A549 (cell line): ENCODE data around the gene IFI44. TPM values are rescaled to one million over a fixed set of nuclear protein-coding genes. Genes with fewer than 3 reads are reported as not detected.

Experiments
- ATAC-seq, 2 experiments: fragments of 200-7000 bp in 1 of 2; fragments of >200 bp in 1 of 2; cut with Nextera tagmentation in 1 of 2; cut with Tn5 transposase in 1 of 2; 3 replicates each; pipeline versions ENCODE4 v1.8.0 to v1.9.1; 2018 to 2020; ENCODE audit warnings: mild to moderate bottlenecking in 1 of 2, moderate library complexity in 1 of 2
- CTCF ChIA-PET: fragments of 300-600 bp; sonication (Branson Sonifier 250); formaldehyde crosslinking; extraction: SDS; loops from one replicate; lab custom pipeline; 2021; ENCODE audit warnings: antibody characterized with exemption, inconsistent platforms; lab: Yijun Ruan, JAX
- POLR2A ChIA-PET: fragments of 350-600 bp; formaldehyde crosslinking; extraction: SDS; loops from one replicate; lab custom pipeline; 2021; ENCODE audit warnings: antibody characterized with exemption, inconsistent platforms; lab: Yijun Ruan, JAX
- DNase-seq, 2 experiments: peaks; one replicate each; pipeline versions ENCODE4 v3.0.0 to v3.0.0-alpha.2; 2011 to 2016; ENCODE audit warnings: low read depth in 1 of 2, low spot score in 1 of 2
- FAIRE-seq: peaks from 2 replicates; lab custom pipeline; 2011; peaks lifted over from hg19 to GRCh38; lab: Jason Lieb, UNC
- H3K27ac ChIP-seq, 2 experiments: fragments of >200 bp; sonication (Bioruptor Twin); formaldehyde crosslinking; 3 replicates each; pipeline ENCODE4 v1.5.1; 2016 to 2017
- H3K4me1 ChIP-seq: fragments of >200 bp; sonication (Bioruptor Twin); formaldehyde crosslinking; 3 replicates; pipeline ENCODE4 v1.6.1; 2016
- H3K4me2 ChIP-seq: fragments of >200 bp; sonication (Bioruptor Twin); formaldehyde crosslinking; 3 replicates; pipeline ENCODE4 v1.6.1; 2016
- H3K4me3 ChIP-seq: fragments of >200 bp; sonication (Bioruptor Twin); formaldehyde crosslinking; 3 replicates; pipeline ENCODE4 v1.5.1; 2016
- H3K9me3 ChIP-seq: fragments of >200 bp; sonication (Bioruptor Twin); formaldehyde crosslinking; 3 replicates; pipeline ENCODE4 v1.6.1; 2016
- BHLHE40 ChIP-seq: IDR thresholded peaks from 2 replicates; pipeline ENCODE4 v1.6.1; 2012; ENCODE audit warnings: low read depth, low read length, inconsistent platforms
- EHF ChIP-seq: fragments of 250-450 bp; sonication (Bioruptor Pico); IDR thresholded peaks from 2 replicates; pipeline ENCODE4 v1.5.0; 2020; ENCODE audit warnings: mild to moderate bottlenecking
- HOXB13 ChIP-seq: fragments of 250-450 bp; sonication (Bioruptor Pico); IDR thresholded peaks from 2 replicates; pipeline ENCODE4 v1.5.0; 2020; ENCODE audit warnings: low read depth, mild to moderate bottlenecking, moderate library complexity
- JUN ChIP-seq, 2 experiments: fragments of >200 bp; sonication (Bioruptor Twin); formaldehyde crosslinking; IDR thresholded peaks; 2 replicates in 1 of 2; 3 replicates in 1 of 2; pipeline ENCODE4 v1.6.1; 2016 to 2017
- KDM1A ChIP-seq: fragments of 200-600 bp; sonication (generic); IDR thresholded peaks from 2 replicates; pipeline ENCODE4 v1.6.1; 2016; ENCODE audit warnings: low read depth, mild to moderate bottlenecking
- MYC ChIP-seq: IDR thresholded peaks from 2 replicates; pipeline ENCODE4 v1.6.1; 2012; ENCODE audit warnings: mild to moderate bottlenecking, inconsistent platforms, low read length, improper control_type of control experiment, borderline replicate concordance
- NPAS2 ChIP-seq: fragments of 250-450 bp; sonication (Bioruptor Pico); IDR thresholded peaks from 2 replicates; pipeline ENCODE4 v1.8.0; 2022; ENCODE audit warnings: mild to moderate bottlenecking, moderate library complexity, borderline replicate concordance
- RAD21 ChIP-seq, 2 experiments: fragments of >200 bp in 1 of 2; sonication (Bioruptor Twin) in 1 of 2; formaldehyde crosslinking in 1 of 2; IDR thresholded peaks in 1 of 2; conservative IDR thresholded peaks in 1 of 2; 2 replicates in 1 of 2; 3 replicates in 1 of 2; pipeline ENCODE4 v1.6.1; 2012 to 2018; ENCODE audit warnings: inconsistent platforms in 1 of 2
- SMC3 ChIP-seq: fragments of >200 bp; sonication (Bioruptor Twin); formaldehyde crosslinking; IDR thresholded peaks from 3 replicates; pipeline ENCODE4 v1.6.1; 2018; ENCODE audit warnings: inconsistent platforms
- TFCP2L1 ChIP-seq: fragments of 250-450 bp; sonication (Bioruptor Pico); IDR thresholded peaks from 2 replicates; pipeline ENCODE4 v1.5.0; 2021; ENCODE audit warnings: mild to moderate bottlenecking
- TP53 ChIP-seq: fragments of 250-450 bp; sonication (Bioruptor Pico); IDR thresholded peaks from 2 replicates; pipeline ENCODE4 v1.5.0; 2021; ENCODE audit warnings: mild to moderate bottlenecking, moderate library complexity
- ZFP36 ChIP-seq: fragments of 450-650 bp; IDR thresholded peaks from 2 replicates; pipeline ENCODE4 v1.6.1; 2014; ENCODE audit warnings: borderline replicate concordance; ENCODE audit not compliant: partially characterized antibody
- ZNF302 ChIP-seq: fragments of 250-450 bp; sonication (Bioruptor Pico); IDR thresholded peaks from 2 replicates; pipeline ENCODE4 v1.9.0; 2021; ENCODE audit warnings: inconsistent platforms, mild to moderate bottlenecking, moderate library complexity
- WGBS: methylation state at CpG from one replicate; pipeline ENCODE4 v1.1.6; 2017; ENCODE audit errors: missing lambda C conversion rate; 5-methylcytosine and 5-hydroxymethylcytosine counted together
- polyA plus RNA-seq, 4 experiments: library from polyadenylated mRNA; depleted of rRNA in 3 of 4; stranded (reverse); fragments of >200 nt; fragmentation: RNase III in 1 of 4; extraction: RNeasy Plus Mini Kit Qiagen cat#74134 plus additional on column Dnase treatment in 1 of 4; gene quantifications; 2 replicates in 3 of 4; 3 replicates in 1 of 4; pipeline ENCODE4 v1.2.3, GENCODE V29; 2011 to 2017
- TF ChIP-seq, protein P1 (sequence below): IDR thresholded peaks from 2 replicates; pipeline ENCODE4 v1.6.1; 2012; ENCODE audit warnings: low read depth, borderline replicate concordance
- TF ChIP-seq, protein P2 (sequence below): fragments of 250-450 bp; sonication (Bioruptor Pico); IDR thresholded peaks from 2 replicates; pipeline ENCODE4 v1.5.0; 2021; ENCODE audit warnings: mild to moderate bottlenecking, moderate library complexity, borderline replicate concordance
- TF ChIP-seq, protein P3 (sequence below): fragments of 250-450 bp; sonication (Bioruptor Pico); IDR thresholded peaks from 2 replicates; pipeline ENCODE4 v1.5.0; 2020; ENCODE audit warnings: low read depth, mild to moderate bottlenecking, moderate library complexity
- TF ChIP-seq, protein P4 (sequence below): fragments of >200 bp; sonication (Bioruptor Twin); formaldehyde crosslinking; IDR thresholded peaks from 3 replicates; pipeline ENCODE4 v1.5.1; 2016

Gene IFI44
- polyA plus RNA-seq, 2 of the 4 experiments (the other 2 are of a cell fraction) = 0.05 to 0.44 TPM

DNA sequence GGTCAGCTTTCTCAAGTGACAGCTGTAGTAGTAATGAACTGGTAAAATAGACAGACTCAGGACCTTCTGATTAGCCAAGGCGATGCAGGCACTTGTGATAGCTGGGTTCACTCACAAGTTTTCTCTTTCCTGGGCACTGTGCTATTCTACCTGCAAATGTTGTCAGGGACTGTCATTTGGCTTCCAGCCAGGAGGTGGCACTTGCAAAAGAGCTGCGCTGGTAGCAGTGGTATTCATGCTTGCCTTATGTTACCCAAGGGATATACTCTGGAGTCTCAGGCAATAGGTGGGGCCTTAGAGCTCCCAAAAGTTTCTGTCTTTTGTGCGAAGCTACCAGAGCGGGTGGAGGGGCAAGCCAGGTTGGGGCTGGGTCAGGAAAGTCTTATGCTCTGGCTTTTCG is 23.5 kb downstream of the IFI44 start:
- Histone ChIP-seq H3K27ac (no peak overlapping the region), H3K4me1 (no peaks in the 10 kb centered on the region), H3K9me3 (no peaks in the 10 kb centered on the region), H3K4me3 (no peak overlapping the region), H3K4me2 (no peak overlapping the region)
- ATAC-seq = no peak
- TF ChIP-seq SMC3 (no peak), KDM1A (no peak), JUN (IDR thresholded peaks at IDR 0.05) (no peak), NPAS2 (CRISPR knock-in tag) (no peak), ZFP36 (no peak), EHF (CRISPR knock-in tag) (no peak), TFCP2L1 (CRISPR knock-in tag) (no peak), TP53 (CRISPR knock-in tag) (no peak), HOXB13 (CRISPR knock-in tag) (no peak), BHLHE40 (no peak), ZNF302 (CRISPR knock-in tag) (no peak)
- TF ChIP-seq, protein P1, sequence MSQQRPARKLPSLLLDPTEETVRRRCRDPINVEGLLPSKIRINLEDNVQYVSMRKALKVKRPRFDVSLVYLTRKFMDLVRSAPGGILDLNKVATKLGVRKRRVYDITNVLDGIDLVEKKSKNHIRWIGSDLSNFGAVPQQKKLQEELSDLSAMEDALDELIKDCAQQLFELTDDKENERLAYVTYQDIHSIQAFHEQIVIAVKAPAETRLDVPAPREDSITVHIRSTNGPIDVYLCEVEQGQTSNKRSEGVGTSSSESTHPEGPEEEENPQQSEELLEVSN = no peak
- TF ChIP-seq, protein P2, sequence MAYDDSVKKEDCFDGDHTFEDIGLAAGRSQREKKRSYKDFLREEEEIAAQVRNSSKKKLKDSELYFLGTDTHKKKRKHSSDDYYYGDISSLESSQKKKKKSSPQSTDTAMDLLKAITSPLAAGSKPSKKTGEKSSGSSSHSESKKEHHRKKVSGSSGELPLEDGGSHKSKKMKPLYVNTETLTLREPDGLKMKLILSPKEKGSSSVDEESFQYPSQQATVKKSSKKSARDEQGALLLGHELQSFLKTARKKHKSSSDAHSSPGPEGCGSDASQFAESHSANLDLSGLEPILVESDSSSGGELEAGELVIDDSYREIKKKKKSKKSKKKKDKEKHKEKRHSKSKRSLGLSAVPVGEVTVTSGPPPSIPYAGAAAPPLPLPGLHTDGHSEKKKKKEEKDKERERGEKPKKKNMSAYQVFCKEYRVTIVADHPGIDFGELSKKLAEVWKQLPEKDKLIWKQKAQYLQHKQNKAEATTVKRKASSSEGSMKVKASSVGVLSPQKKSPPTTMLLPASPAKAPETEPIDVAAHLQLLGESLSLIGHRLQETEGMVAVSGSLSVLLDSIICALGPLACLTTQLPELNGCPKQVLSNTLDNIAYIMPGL (CRISPR knock-in tag) = no peak
- TF ChIP-seq, protein P3, sequence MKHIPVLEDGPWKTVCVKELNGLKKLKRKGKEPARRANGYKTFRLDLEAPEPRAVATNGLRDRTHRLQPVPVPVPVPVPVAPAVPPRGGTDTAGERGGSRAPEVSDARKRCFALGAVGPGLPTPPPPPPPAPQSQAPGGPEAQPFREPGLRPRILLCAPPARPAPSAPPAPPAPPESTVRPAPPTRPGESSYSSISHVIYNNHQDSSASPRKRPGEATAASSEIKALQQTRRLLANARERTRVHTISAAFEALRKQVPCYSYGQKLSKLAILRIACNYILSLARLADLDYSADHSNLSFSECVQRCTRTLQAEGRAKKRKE (CRISPR knock-in tag) = no peak
- WGBS = 40% methylated on average over 3 of the region's 5 CpGs
- CTCF ChIA-PET = interaction anchor here (1.1 to 2.2 kb wide), 5 partner anchors 9 to 542 kb away, joined by 3 to 8 read pairs (median 5); no protein-coding TSS in a partner anchor
- peak in 1 of 2 experiments; percentile 0 for DNase-seq
- FAIRE-seq = no peak
- POLR2A ChIA-PET = no interaction called here

DNA sequence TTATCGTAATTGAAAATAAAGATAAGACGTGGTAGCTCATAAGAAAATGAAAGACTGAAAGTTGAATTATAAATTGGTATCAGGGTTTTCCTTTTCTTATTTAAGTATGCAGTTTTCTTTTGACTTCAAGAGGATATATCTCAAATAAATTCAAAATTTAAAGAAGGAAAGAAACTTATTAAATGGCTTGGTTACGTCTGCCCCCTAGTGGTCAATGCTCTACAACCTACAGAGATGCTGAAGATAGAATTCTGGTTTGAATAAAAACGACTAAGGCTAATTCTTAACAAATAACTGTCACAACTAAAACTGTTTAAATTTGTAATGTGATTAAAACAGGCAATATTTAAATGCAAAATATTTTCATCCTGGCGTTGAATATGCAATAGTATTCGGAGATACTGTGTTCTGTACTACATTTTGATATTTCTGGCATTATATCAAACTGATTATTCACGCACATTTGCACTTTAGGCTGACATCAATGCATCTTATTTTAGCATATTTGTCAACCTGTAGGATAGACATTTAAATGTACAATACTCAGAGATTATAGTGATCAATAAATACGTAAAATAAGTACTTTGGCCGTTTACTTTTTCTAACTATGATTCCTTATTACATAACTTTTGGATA is 26.8 kb downstream of the IFI44 start:
- no peak for FAIRE-seq

More for the DNA sequence above, 26.8 kb downstream of the IFI44 start:
- TF ChIP-seq KDM1A (no peak), SMC3 (peak; percentile 62), MYC (no peak), RAD21 (conservative IDR thresholded peaks at IDR 0.05 in 1 of 2, IDR thresholded peaks at IDR 0.05 in 1 of 2) (peak; percentile 67 to 73)
- TF ChIP-seq, protein P4, sequence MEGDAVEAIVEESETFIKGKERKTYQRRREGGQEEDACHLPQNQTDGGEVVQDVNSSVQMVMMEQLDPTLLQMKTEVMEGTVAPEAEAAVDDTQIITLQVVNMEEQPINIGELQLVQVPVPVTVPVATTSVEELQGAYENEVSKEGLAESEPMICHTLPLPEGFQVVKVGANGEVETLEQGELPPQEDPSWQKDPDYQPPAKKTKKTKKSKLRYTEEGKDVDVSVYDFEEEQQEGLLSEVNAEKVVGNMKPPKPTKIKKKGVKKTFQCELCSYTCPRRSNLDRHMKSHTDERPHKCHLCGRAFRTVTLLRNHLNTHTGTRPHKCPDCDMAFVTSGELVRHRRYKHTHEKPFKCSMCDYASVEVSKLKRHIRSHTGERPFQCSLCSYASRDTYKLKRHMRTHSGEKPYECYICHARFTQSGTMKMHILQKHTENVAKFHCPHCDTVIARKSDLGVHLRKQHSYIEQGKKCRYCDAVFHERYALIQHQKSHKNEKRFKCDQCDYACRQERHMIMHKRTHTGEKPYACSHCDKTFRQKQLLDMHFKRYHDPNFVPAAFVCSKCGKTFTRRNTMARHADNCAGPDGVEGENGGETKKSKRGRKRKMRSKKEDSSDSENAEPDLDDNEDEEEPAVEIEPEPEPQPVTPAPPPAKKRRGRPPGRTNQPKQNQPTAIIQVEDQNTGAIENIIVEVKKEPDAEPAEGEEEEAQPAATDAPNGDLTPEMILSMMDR = peak; percentile 77
- 22% methylated on average over 9 of the region's 9 CpGs for WGBS
- no peak overlapping the region for H3K4me2 ChIP-seq
- DNase-seq (peak; percentile 12 to 59), ATAC-seq (peak; percentile 59 to 66; a peak in 3 of 6 replicates)
- H3K4me1 ChIP-seq = no peaks in the 10 kb centered on the region
- ChIA-PET POLR2A (no interaction called here), CTCF (interaction anchor here (0.6 to 2.9 kb wide), 9 partner anchors 10 to 545 kb away, joined by 3 to 14 read pairs (median 4); partner anchors contain the start of gene IFI44L)
- H3K27ac ChIP-seq = no peak overlapping the region
- H3K9me3 ChIP-seq = no peaks in the 10 kb centered on the region
- H3K4me3 ChIP-seq = no peak overlapping the region
